Neutrophil (primary cell): ENCODE measurements around the gene COL4A1.

Experiments used
- H3K27ac ChIP-seq: fragments of 200-600 bp; sonication (generic); 2 replicates; pipeline ENCODE4 v1.5.1; 2016; ENCODE audit warnings: mild to moderate bottlenecking, moderate library complexity
- H3K27me3 ChIP-seq: fragments of 200-600 bp; sonication (generic); 2 replicates; pipeline ENCODE4 v1.6.0; 2016; ENCODE audit warnings: mild to moderate bottlenecking
- H3K36me3 ChIP-seq: fragments of 200-600 bp; sonication (generic); 2 replicates; pipeline ENCODE4 v1.5.1; 2017
- H3K4me1 ChIP-seq, 2 experiments: fragments of 200-600 bp in 1 of 2; sonication (generic) in 1 of 2; 1 replicate in 1 of 2; 2 replicates in 1 of 2; pipeline versions ENCODE4 v1.5.1 to v1.6.1; 2013 to 2016; ENCODE audit warnings: low read depth in 1 of 2, low read length in 1 of 2, mild to moderate bottlenecking in 1 of 2, moderate library complexity in 1 of 2; ENCODE audit not compliant: control insufficient read depth in 1 of 2, insufficient read depth in 1 of 2
- H3K4me3 ChIP-seq, 2 experiments: fragments of 200-600 bp in 1 of 2; sonication (generic) in 1 of 2; 1 replicate in 1 of 2; 2 replicates in 1 of 2; pipeline ENCODE4 v1.5.1; 2013 to 2016; ENCODE audit warnings: low read depth in 1 of 2, low read length in 1 of 2, mild to moderate bottlenecking in 1 of 2, moderate library complexity in 1 of 2
- H3K9me3 ChIP-seq: fragments of 200-600 bp; sonication (generic); 2 replicates; pipeline ENCODE4 v1.5.1; 2016
- TF ChIP-seq, protein P1 (sequence below): fragments of 200-600 bp; sonication (generic); IDR thresholded peaks from 2 replicates; pipeline ENCODE4 v1.5.1; 2016; ENCODE audit warnings: antibody characterized with exemption

The COL4A1 gene

DNA sequence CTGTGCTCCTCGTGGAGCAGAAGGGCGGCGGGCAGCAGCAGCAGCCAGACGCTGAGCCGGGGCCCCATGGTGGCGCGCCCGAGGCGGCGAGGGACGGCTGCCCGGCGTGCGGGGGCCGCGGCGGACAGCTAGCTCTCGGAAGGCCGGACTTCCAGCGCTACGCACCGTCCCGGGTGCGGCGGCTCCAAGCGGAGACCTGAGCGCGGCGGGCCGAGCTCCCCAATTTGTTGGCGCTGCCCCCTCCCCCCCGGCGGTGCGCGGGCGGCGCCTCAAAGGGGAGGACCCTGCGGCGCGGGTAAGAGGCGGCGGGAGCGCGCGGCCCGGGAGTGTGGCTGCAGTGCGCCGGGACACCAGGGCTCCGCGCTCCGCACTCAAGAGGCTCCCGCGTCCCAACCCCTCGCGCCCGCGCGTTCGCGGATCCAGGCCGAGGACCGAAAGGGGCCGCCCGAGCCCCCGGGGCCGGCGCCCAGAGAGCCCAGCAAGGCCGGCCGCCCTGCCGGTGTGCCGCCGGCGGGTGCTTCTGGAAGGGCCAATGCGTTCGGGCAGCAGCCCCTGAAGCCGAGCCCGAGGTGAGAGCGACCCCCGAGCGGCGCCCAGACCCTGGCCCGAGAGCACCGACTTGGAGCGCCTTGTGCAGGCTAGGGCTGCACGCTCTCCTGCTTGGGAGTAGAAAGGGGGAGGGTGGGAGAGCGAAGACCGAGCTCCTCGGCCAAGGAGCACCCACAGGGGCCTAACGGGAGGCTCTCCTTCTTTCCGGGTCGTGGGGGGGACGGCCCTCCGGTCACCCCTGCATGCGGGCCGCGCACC, at the start of gene COL4A1, which contains the start of gene COL4A2:
Gene COL4A1, minus strand, starts transcription at position 198 of the 807 bp plus-strand sequence. Its CDS starts 130 bp downstream, at position 68.
Gene COL4A2, plus strand, starts transcription at position 325 of the 807 bp plus-strand sequence. CDS start 620 bp downstream, outside the sequence.
- Histone ChIP-seq H3K27me3 (peaks cover 100% of the 10 kb centered on the region), H3K36me3 (no peaks in the 10 kb centered on the region), H3K4me3 (no peak within 1 kb of the TSS), H3K9me3 (no peaks in the 10 kb centered on the region), H3K4me1 (no peaks in the 10 kb centered on the region), H3K27ac (no peak within 1 kb of the TSS)
- TF ChIP-seq, protein P1, sequence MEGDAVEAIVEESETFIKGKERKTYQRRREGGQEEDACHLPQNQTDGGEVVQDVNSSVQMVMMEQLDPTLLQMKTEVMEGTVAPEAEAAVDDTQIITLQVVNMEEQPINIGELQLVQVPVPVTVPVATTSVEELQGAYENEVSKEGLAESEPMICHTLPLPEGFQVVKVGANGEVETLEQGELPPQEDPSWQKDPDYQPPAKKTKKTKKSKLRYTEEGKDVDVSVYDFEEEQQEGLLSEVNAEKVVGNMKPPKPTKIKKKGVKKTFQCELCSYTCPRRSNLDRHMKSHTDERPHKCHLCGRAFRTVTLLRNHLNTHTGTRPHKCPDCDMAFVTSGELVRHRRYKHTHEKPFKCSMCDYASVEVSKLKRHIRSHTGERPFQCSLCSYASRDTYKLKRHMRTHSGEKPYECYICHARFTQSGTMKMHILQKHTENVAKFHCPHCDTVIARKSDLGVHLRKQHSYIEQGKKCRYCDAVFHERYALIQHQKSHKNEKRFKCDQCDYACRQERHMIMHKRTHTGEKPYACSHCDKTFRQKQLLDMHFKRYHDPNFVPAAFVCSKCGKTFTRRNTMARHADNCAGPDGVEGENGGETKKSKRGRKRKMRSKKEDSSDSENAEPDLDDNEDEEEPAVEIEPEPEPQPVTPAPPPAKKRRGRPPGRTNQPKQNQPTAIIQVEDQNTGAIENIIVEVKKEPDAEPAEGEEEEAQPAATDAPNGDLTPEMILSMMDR = no peak

DNA sequence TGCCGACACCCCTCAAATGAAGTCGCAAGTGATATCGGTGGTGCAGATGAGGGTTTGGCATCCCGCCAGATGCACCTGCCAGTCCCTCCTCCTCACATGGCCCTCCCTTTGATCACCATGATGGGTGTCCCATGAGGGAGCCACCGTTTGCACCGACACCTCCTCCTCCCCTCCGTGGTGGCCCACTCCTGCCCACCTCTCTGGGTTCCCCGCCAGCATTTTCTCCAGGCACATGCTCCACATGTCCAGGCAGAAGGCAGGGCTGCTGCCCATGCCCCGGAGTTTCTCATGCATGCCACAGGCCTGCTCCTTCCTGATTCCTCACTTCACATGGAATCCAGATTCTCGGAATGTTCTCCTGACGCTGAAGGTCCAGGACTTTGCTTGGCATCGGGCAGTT, 49.4 kb upstream of the COL4A1 start:
- Histone ChIP-seq H3K9me3 (no peaks in the 10 kb centered on the region), H3K4me1 (no peaks in the 10 kb centered on the region), H3K4me3 (no peak overlapping the region), H3K27ac (no peak overlapping the region), H3K27me3 (peaks cover 4% of the 10 kb centered on the region), H3K36me3 (no peaks in the 10 kb centered on the region)
- TF ChIP-seq, protein P1 = no peak

DNA sequence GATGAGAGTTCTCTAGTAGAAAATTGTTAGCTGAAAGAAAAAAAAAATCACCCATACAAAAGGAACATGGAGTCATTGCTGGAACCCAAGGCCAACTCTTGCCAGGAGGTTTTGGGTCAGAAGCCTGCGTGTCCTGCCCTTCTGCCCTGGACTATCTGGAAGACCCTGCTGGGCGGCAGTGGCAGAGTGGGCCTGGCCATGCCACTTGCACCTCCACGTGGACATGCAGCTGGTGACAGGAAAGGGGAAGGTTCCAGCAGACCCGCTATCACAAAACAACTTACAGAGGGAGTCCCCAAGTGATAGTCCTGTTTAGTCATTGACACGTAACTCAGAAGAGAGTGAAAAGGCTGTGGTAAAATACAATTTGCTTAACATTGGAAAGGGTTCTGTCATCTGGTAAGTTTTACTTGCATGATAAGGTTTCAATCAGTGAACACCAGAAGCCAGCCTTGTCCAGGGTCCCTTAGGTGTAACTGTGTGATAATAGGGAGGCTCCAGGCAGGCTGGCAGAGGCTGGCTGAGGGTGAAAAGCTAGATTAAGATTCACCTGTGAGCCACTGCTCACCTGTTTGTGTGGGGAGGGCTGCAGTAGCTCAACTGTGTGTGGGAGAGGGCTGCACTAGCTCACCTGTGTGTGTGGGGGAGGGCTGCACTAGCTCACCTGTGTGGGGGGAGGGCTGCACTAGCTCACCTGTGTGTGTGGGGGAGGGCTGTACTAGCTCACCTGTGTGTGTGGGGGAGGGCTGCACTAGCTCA, 47.9 kb upstream of the COL4A1 start:
- Histone ChIP-seq H3K27me3 (no peaks in the 10 kb centered on the region), H3K9me3 (no peaks in the 10 kb centered on the region), H3K4me1 (no peaks in the 10 kb centered on the region), H3K4me3 (no peak overlapping the region), H3K27ac (no peak overlapping the region), H3K36me3 (no peaks in the 10 kb centered on the region)
- TF ChIP-seq, protein P1 = no peak

- Histone ChIP-seq H3K27ac (no peak overlapping the region), H3K4me3 (no peak overlapping the region)
- TF ChIP-seq, protein P1 = no peak
Observed at GRCh38 chr13:110354123-110354627, 47.2 kb upstream of the COL4A1 start.

GRCh38 chr13:110353339-110353977, 46.5 kb upstream of the COL4A1 start:
- TF ChIP-seq, protein P1 = no peak
- H3K27ac ChIP-seq = no peak overlapping the region
- peaks cover 3% of the 10 kb centered on the region for H3K27me3 ChIP-seq
- no peaks in the 10 kb centered on the region for H3K9me3 ChIP-seq
- no peaks in the 10 kb centered on the region for H3K4me1 ChIP-seq
- no peak overlapping the region for H3K4me3 ChIP-seq
- no peaks in the 10 kb centered on the region for H3K36me3 ChIP-seq

More at GRCh38 chr13:110354123-110354627, 47.2 kb upstream of the COL4A1 start:
- H3K36me3 ChIP-seq = no peaks in the 10 kb centered on the region
- no peaks in the 10 kb centered on the region for H3K9me3 ChIP-seq
- peaks cover 3% of the 10 kb centered on the region for H3K27me3 ChIP-seq
- H3K4me1 ChIP-seq = no peaks in the 10 kb centered on the region
